ENCODE data around the gene HOXC12.
A peak's percentile ranks its signal among the peaks of the same experiment; 100 is the strongest.

The HOXC12 gene

DNA sequence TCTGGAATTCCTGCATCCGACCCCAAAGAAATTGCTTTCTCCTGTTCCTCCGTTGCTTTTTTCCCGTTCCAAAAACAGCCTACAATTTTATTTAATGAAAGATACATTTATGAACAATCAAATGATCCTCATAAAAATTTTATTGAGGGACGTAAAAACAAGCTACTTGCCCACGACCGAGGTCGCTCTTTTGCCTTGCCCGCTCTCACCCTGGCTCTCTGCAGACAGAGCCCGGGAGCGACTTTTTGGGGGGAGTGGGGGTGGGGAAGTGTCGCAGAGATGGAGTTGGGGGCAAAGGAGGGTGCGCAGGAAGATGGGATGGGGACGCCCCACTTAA, 44.2 kb downstream of the HOXC12 start:
- DNase-seq: no peak

DNA sequence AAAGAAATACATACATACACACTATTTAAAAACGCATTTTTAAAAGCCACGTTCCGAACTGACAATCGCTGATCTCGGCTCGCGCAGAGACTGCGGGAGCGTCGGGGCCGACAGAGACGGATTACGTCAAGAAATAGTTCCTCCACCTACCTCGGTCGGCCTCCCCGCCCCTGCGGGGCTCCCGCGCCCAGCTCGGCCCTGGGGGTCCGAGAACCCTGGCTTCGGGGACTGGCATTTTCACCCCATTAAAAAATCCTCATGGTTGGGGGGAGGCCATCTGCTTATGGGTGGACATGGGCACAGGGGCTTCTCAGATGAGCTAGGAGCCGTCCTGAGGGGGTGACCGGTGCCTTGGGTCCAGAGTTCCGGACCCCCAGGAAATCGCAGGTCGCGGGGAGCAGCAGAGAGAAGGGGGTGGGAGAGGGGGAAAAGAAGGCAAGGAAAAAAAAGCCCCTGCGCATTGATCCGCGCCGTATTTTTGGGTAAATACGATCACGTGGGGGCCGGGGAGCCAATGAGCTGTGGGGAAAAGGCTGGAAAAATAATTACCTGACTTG, 44.9 kb downstream of the HOXC12 start:
- no peak for DNase-seq

GRCh38 chr12:54000116-54001114, 45.7 kb downstream of the HOXC12 start, which contains the start of gene HOXC9:
Gene HOXC9 (plus strand): TSS chr12:54000161. CDS start chr12:54000189, 28 bp downstream.
- no peak for DNase-seq

DNA sequence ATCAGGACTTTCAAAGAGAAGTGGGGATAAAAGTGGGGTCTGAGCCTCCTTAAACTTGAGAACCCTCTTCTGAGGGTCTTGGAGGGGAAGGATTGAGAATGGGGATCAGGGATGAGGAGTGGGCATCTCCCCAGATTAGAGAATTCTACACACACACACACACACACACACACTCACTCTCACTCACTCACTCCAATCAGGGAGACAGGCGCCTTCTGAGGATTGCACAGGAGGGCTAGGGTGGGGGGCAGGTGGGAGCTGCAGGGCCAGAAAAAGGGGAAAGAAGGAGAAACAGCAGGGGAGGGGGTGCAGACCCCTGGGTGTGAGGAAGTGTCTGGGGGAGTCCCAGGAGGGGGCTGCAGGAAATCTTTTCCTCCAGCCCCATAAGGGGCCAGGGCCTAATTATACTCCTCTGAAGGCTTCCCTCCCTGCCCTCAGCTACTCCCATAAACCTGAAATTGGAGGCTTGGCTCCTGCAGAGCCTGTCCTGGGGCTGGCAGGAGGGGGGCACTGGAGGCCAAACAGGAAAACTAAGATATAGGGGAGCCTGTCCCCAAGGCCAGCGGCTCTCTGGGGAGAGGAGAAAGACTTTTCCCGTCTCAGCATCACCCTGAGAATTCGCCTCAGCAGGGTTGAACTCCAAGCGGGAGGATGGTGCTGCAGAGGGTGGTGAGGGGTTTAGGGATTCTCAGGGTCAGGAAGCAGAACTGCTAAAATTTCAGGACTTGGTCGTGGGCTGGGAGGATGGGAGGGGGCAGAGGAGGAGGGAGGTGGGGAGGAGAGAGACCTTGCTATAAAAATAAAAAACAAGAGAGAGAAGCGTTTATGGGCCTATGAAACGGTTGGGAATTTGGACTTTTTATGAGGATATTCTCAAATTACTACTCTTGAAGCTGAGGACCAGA, 46.8 kb downstream of the HOXC12 start:
- DNase-seq: no peak

DNA sequence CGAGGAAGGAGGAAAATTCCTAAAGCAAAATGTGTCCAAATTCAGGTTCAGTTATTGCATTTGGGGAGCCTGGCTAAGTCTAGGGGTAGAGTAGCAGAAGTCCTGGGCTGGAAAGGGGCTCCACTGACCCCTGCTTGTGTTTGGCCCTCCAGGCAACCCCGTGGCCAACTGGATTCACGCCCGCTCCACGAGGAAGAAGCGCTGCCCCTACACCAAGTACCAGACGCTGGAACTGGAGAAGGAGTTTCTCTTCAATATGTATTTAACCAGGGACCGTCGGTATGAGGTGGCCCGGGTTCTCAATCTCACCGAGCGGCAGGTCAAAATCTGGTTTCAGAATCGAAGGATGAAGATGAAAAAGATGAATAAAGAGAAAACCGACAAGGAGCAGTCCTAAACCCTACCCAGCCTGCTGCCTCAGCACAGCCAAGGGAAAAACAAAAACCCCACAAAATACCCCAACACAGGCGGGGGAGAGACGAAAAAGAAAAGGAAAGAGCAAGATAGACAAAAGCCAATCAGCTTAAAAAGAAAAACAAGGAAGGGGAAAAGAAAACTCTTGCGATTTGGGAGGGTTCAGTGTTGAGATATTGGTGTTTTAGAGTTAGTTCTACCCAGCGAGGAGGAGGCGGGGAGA, 47.7 kb downstream of the HOXC12 start:
- DNase-seq: no peak

GRCh38 chr12:54002915-54003389, 48.2 kb downstream of the HOXC12 start:
- DNase-seq: no peak

DNA sequence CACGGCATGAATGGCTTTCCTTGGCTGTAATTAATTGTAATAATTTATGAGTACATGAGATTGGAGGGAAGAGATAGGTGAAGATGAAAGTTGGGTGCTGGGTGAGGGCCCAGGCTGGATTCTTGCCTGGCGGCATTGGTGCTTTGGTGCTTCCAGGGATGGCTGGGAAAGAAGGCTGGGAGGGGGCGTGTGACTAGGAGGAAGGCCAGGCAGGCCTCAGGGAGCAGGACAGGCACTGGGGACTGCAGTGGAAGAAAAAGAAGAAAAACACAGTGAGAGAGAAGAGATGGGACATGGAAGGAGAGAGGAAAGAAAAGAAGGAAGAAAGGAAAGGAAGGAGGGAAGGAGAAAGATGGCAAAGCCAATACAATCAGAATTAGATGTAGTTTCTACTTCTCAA, 48.9 kb downstream of the HOXC12 start:
- DNase-seq: no peak

DNA sequence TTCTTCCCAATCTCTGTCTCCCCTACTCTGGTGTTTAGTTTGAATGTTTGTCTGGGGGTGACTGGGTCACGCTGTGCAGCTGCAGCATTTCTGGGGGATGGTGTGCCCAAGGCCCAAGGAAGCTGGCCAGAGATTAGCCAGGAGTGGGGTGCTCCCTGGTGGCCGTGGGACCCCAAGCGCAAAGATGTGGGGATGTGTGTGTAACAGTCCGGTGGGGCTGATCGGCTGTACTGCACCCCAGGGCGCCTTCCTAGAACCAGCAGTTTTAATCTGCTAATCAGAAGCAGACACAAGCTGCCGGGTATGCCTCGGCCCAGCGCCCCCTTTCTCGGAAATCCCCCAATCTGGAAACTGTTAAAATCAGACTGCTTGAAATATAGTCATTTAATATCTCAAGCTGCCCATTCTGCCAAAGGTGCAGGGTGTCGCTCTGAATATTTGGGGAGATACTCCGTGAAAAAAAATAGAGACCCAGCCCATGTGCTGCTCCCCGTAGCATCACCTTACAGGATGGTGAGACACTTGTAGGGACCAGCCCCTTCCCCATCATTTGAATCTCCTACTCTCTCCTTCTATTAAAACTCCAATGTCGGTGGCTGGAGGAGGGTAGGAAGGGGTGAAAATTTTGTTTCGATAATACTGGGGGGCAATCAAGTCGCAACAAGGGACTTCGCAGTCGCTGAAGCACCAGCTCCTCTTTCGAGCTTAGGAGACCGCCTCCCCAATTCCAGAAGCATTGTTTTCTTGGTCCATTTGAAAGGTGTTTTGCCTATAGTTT, 49.5 kb downstream of the HOXC12 start:
- DNase-seq: no peak

DNA sequence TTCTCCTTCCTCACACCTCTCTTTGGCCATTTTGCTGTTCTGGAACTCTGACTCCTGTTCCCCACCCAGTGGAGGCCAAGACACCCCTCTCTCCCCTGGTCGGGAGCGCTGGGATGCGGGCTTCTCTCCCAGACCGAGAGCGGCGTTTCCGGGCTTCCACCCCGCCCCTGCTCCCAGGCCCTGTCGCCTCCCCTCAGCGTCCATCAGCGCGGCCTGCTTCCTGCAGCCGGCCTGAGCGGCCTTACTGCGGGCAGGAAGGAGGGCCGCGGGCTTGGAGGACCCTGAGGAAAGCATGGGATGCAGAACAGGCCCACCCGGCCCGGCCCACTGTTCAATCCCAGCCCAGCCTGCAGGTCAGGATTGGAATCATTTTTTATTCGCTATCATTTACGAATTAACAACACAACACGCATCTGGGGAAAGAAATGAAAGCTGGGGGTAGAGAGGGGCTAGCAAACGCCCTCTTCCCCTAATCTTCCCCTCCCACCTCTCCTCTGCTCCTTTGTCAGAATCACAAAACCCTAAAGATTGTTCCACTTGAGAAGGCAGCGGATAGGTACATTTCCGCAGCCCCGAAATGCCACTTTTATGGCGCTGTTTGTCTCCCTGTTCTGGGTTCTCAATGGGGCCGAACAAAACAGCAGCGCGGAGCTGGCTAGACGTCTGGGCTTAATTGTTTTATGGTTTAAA, 50.3 kb downstream of the HOXC12 start:
- DNase-seq: no peak

DNA sequence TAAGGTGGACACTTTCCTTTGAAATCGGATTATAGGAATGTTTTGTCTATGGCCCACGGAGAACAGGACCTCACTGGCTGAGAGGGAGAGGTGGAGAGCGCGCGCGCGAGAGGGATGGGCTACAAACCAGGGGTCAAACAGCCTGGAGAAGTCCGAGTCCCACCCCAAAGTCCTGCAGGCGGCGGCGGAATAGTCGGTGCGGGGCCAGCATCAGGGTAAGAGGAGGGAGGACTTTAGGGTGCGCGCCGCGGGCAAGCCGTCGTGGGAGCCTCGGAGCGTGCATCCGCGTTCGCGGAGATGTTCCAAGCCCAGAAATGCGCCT, 50.8 kb downstream of the HOXC12 start:
- DNase-seq: no peak

DNA sequence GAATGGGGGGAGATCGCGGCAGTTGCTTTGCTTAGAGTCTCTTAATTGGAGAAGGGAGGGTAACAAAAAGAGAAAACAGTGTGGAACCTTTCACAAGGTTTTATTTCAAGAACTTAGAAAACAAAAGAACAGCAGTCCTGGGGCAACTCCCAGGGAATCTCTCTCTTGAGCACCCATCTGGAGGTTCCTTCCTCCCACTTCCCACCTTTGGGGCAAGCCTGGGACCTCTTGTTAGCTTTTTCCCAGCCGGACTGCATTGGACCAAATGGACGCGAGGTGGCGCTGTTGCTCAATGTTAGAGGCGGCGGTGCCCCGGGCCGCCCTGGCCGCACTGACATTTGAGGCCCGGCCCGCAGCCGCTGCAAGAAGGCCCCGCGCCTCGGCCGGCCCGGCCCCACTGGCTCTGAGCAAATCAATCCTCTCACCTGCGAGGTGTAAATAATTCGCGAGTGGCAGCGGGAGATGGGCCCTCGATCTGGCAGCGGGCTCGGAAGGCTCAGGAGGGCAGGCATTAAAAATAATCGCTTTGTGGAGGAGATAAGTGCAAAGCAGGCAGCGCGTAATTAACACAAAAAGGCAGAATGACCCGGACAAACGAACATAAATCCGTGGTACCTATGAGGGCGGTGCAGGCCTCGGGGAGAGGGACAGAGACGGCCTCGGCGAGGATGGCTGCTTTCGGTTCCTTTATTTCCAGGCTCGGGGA, 51.3 kb downstream of the HOXC12 start:
- DNase-seq: peak; percentile 64

DNA sequence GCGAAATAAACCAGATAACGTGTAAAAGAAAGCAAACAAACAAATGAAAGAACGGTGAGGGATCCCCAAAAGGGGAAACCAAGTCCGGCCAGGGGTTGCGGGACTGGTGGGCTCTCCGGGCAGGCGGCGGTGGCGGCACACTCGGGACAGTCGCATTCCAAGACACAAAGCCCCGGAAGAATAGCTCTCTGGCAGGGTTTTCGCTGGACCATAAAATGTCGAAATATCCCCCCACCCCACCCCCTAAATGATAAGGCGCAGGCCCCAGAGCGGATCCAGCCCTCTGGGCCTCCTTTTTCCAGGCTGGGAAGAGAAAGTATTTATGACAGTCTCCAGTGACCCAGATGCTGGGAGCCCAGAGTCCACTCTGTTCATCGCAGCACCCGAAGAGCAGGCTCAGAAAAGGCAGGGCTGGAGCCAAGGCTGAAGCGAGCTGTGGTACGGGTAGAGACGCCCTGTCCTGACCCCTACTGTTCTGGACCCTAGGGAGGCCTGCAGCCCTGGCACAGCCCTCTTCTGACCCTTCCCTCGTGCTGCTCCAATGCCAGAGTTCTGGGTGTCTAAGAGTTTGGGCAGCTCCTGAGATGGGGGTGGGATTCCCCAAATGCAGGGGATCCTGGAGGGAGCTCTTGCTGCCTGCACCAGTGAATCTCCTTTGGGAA, 52.0 kb downstream of the HOXC12 start:
- DNase-seq: no peak

GRCh38 chr12:54007538-54008259, 53.0 kb downstream of the HOXC12 start:
- DNase-seq: no peak

GRCh38 chr12:54008260-54008552, 53.5 kb downstream of the HOXC12 start:
- no peak for DNase-seq

All from NCI-H1436 (cell line).